DOHH2 (cell line): Measurements from ENCODE around the gene DMD.

ENCODE experiments used
- H3F3A ChIP-seq: fragments of 200-600 bp; sonication (generic), shearing (Covaris generic); 2 replicates; pipeline ENCODE4 v1.6.0; 2016; ENCODE audit warnings: antibody characterized with exemption, mild to moderate bottlenecking; ENCODE audit not compliant: control insufficient read depth, insufficient read depth
- H3K27ac ChIP-seq: fragments of 200-600 bp; sonication (generic); 2 replicates; pipeline ENCODE4 v1.5.1; 2014; ENCODE audit warnings: low read depth, mild to moderate bottlenecking, low read length, moderate library complexity
- H3K27me3 ChIP-seq: fragments of 200-600 bp; sonication (generic); 2 replicates; pipeline ENCODE4 v1.6.1; 2014; ENCODE audit warnings: mild to moderate bottlenecking, low read length, mixed read lengths; ENCODE audit not compliant: control insufficient read depth
- H3K36me3 ChIP-seq: fragments of 200-600 bp; sonication (generic); 2 replicates; pipeline ENCODE4 v1.6.1; 2014; ENCODE audit warnings: mild to moderate bottlenecking, low read length, moderate library complexity, mixed read lengths; ENCODE audit not compliant: control insufficient read depth
- H3K4me1 ChIP-seq: fragments of 200-600 bp; sonication (generic); 2 replicates; pipeline ENCODE4 v1.6.1; 2014; ENCODE audit warnings: mild to moderate bottlenecking, low read length, mixed read lengths; ENCODE audit not compliant: control insufficient read depth
- H3K4me2 ChIP-seq: fragments of 200-600 bp; sonication (generic); 2 replicates; pipeline ENCODE4 v1.6.0; 2014; ENCODE audit warnings: mild to moderate bottlenecking, low read length, moderate library complexity
- H3K4me3 ChIP-seq: fragments of 200-600 bp; sonication (generic); 2 replicates; pipeline ENCODE4 v1.5.1; 2014; ENCODE audit warnings: mild to moderate bottlenecking, low read length, mixed read lengths
- H3K79me2 ChIP-seq: fragments of 200-600 bp; sonication (generic); 2 replicates; pipeline ENCODE4 v1.6.1; 2014; ENCODE audit warnings: mild to moderate bottlenecking, low read length, mixed read lengths; ENCODE audit not compliant: control insufficient read depth
- H3K9me2 ChIP-seq: fragments of 200-600 bp; sonication (generic); replicated peaks from 2 replicates; pipeline ENCODE4 v1.6.1; 2014; ENCODE audit warnings: mild to moderate bottlenecking, low read length, mixed read lengths; ENCODE audit not compliant: control insufficient read depth
- H3K9me3 ChIP-seq: fragments of 200-600 bp; sonication (generic); 2 replicates; pipeline ENCODE4 v1.6.1; 2014; ENCODE audit warnings: antibody characterized with exemption, low read length, mixed read lengths; ENCODE audit not compliant: control insufficient read depth, insufficient read depth
- H4K20me1 ChIP-seq: fragments of 200-600 bp; sonication (generic); 2 replicates; pipeline ENCODE4 v1.6.0; 2014; ENCODE audit warnings: low read depth, mild to moderate bottlenecking, antibody characterized with exemption, low read length, moderate library complexity; ENCODE audit not compliant: control insufficient read depth, insufficient read depth
- CTCF ChIP-seq: fragments of 200-600 bp; sonication (generic); IDR thresholded peaks from one replicate; pipeline ENCODE4 v1.5.1; 2014; ENCODE audit warnings: antibody characterized with exemption, mild to moderate bottlenecking, low read depth, low read length; ENCODE audit not compliant: poor library complexity, severe bottlenecking
- EZH2phosphoT487 ChIP-seq: fragments of 200-600 bp; sonication (generic); IDR thresholded peaks from 2 replicates; pipeline ENCODE4 v1.6.1; 2017; ENCODE audit warnings: borderline replicate concordance, mild to moderate bottlenecking, antibody characterized with exemption, low read length, moderate library complexity, mixed read lengths

The DMD gene

GRCh38 chrX:32141841-32142240 is 1069.5 kb downstream of the DMD start:
- no peaks in the 10 kb centered on the region for H3F3A ChIP-seq
- no peaks in the 10 kb centered on the region for H3K9me3 ChIP-seq
- no peaks in the 10 kb centered on the region for H3K79me2 ChIP-seq
- H3K27ac ChIP-seq: no peak overlapping the region
- H4K20me1 ChIP-seq: no peaks in the 10 kb centered on the region
- no peak overlapping the region for H3K4me3 ChIP-seq
- H3K4me1 ChIP-seq: no peaks in the 10 kb centered on the region
- TF ChIP-seq EZH2phosphoT487 (no peak), CTCF (no peak)
- no peaks in the 10 kb centered on the region for H3K9me2 ChIP-seq
- no peaks in the 10 kb centered on the region for H3K36me3 ChIP-seq
- H3K4me2 ChIP-seq: no peak overlapping the region
- no peaks in the 10 kb centered on the region for H3K27me3 ChIP-seq

- H3K9me2 ChIP-seq: no peaks in the 10 kb centered on the region
- H3K4me1 ChIP-seq: no peaks in the 10 kb centered on the region
- no peaks in the 10 kb centered on the region for H3K36me3 ChIP-seq
- H3K4me3 ChIP-seq: no peak overlapping the region
- no peaks in the 10 kb centered on the region for H3K9me3 ChIP-seq
- no peaks in the 10 kb centered on the region for H4K20me1 ChIP-seq
- no peaks in the 10 kb centered on the region for H3F3A ChIP-seq
- H3K27ac ChIP-seq: no peak overlapping the region
- no peak overlapping the region for H3K4me2 ChIP-seq
- no peaks in the 10 kb centered on the region for H3K27me3 ChIP-seq
- H3K79me2 ChIP-seq: no peaks in the 10 kb centered on the region
- no peak for TF ChIP-seq CTCF
- no peak for TF ChIP-seq EZH2phosphoT487
Observed at GRCh38 chrX:32139476-32139875, 1071.9 kb downstream of the DMD start.

- Histone ChIP-seq H3K27me3 (no peaks in the 10 kb centered on the region), H3K79me2 (no peaks in the 10 kb centered on the region), H3K4me1 (no peaks in the 10 kb centered on the region), H3K9me3 (no peaks in the 10 kb centered on the region), H3K4me3 (no peak overlapping the region), H3F3A (no peaks in the 10 kb centered on the region), H3K9me2 (no peaks in the 10 kb centered on the region), H3K36me3 (no peaks in the 10 kb centered on the region), H3K27ac (no peak overlapping the region), H3K4me2 (no peak overlapping the region), H4K20me1 (no peaks in the 10 kb centered on the region)
- TF ChIP-seq CTCF (no peak), EZH2phosphoT487 (no peak)
Observed at GRCh38 chrX:32137525-32137924, 1073.8 kb downstream of the DMD start.

GRCh38 chrX:32126997-32127396 is 1084.4 kb downstream of the DMD start:
- TF ChIP-seq EZH2phosphoT487 (no peak), CTCF (no peak)
- no peaks in the 10 kb centered on the region for H3K79me2 ChIP-seq
- no peak overlapping the region for H3K4me3 ChIP-seq
- no peaks in the 10 kb centered on the region for H3K36me3 ChIP-seq
- no peaks in the 10 kb centered on the region for H3K4me1 ChIP-seq
- H3K9me3 ChIP-seq: no peaks in the 10 kb centered on the region
- no peaks in the 10 kb centered on the region for H3F3A ChIP-seq
- no peak overlapping the region for H3K27ac ChIP-seq
- no peaks in the 10 kb centered on the region for H4K20me1 ChIP-seq
- no peaks in the 10 kb centered on the region for H3K9me2 ChIP-seq
- H3K27me3 ChIP-seq: no peaks in the 10 kb centered on the region
- H3K4me2 ChIP-seq: no peak overlapping the region
